Tibial artery (tissue), 4 donors: ENCODE results near the gene STAM2.
"Not testable (repeated sequence)": the region's sequence is repeated elsewhere in the genome, so short reads cannot be mapped to it uniquely, and the experiment has no call there.

Experiments
- DNase-seq, 2 donors: peaks; one replicate each; pipeline ENCODE4 v3.0.0-alpha.2; 2019
- H3K27ac ChIP-seq, 2 donors: fragments of 200-600 bp; sonication (generic) in 1 of 2; 1 replicate in 1 of 2; 2 replicates in 1 of 2; pipeline ENCODE4 v1.5.1; 2018 to 2019; ENCODE audit warnings: mild to moderate bottlenecking in 1 of 2
- H3K27me3 ChIP-seq, 2 donors: fragments of 200-600 bp; sonication (generic) in 1 of 2; one replicate each; pipeline versions ENCODE4 v1.5.1 to v1.6.0; 2016 to 2019
- H3K36me3 ChIP-seq, 3 donors: fragments of 200-600 bp; sonication (generic) in 2 of 3; one replicate each; pipeline ENCODE4 v1.5.1; 2016 to 2019; ENCODE audit warnings: mild to moderate bottlenecking in 2 of 3
- H3K4me1 ChIP-seq, 4 donors: fragments of 200-600 bp; sonication (generic) in 2 of 4; 1 replicate in 3 of 4; 2 replicates in 1 of 4; pipeline ENCODE4 v1.5.1; 2016 to 2019
- H3K4me3 ChIP-seq, 2 donors: fragments of 200-600 bp; sonication (generic) in 1 of 2; 1 replicate in 1 of 2; 2 replicates in 1 of 2; pipeline ENCODE4 v1.5.1; 2018 to 2019; ENCODE audit warnings: mild to moderate bottlenecking in 2 of 2
- H3K9me3 ChIP-seq, 3 donors: fragments of 200-600 bp; sonication (generic) in 1 of 3; one replicate each; pipeline ENCODE4 v1.5.1; 2016 to 2019
- intact Hi-C: fragments of 100-400 bp; cut with DNase I; formaldehyde crosslinking; loops from one replicate; pipeline ENCODE4 v1.15.0; 2023; ENCODE audit warnings: low total_unique reads
- TF ChIP-seq, protein P1 (sequence below), 2 experiments: fragments of 200-600 bp in 1 of 2; fragments of 450-650 bp in 1 of 2; IDR thresholded peaks; one replicate each; pipeline ENCODE4 v1.5.1; 2017 to 2019; ENCODE audit warnings: antibody characterized with exemption in 2 of 2, mild to moderate bottlenecking in 1 of 2, moderate library complexity in 1 of 2

Gene STAM2

DNA sequence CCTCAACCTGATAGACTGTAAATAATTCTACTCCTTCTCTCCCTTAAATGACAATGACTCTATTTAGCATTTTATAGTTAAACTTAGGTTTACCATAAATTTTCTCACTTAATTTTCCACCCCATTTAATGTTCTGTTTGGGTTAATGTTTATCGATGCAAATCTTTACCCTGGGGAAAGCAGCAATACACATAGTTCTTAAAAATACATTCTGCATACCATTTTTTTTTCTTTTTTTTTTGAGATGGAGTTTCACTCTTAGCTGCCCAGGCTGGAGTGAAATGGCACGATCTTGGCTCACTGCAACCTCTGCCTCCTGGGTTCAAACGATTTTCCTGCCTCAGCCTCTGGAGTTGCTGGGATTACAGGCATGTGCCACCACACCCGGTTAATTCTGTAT, 14.0 kb downstream of the STAM2 start:
- TF ChIP-seq, protein P1, sequence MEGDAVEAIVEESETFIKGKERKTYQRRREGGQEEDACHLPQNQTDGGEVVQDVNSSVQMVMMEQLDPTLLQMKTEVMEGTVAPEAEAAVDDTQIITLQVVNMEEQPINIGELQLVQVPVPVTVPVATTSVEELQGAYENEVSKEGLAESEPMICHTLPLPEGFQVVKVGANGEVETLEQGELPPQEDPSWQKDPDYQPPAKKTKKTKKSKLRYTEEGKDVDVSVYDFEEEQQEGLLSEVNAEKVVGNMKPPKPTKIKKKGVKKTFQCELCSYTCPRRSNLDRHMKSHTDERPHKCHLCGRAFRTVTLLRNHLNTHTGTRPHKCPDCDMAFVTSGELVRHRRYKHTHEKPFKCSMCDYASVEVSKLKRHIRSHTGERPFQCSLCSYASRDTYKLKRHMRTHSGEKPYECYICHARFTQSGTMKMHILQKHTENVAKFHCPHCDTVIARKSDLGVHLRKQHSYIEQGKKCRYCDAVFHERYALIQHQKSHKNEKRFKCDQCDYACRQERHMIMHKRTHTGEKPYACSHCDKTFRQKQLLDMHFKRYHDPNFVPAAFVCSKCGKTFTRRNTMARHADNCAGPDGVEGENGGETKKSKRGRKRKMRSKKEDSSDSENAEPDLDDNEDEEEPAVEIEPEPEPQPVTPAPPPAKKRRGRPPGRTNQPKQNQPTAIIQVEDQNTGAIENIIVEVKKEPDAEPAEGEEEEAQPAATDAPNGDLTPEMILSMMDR (IDR thresholded peaks at IDR 0.05) = no peak
- no peaks in the 10 kb centered on the region for H3K36me3 ChIP-seq
- no peaks in the 10 kb centered on the region for H3K9me3 ChIP-seq
- no peak for DNase-seq
- intact Hi-C loops = no loop called here
- peaks cover 0 to 36% (median 4%) of the 10 kb centered on the region in 4 donors for H3K4me1 ChIP-seq
- H3K4me3 ChIP-seq = no peak overlapping the region
- H3K27me3 ChIP-seq = no peaks in the 10 kb centered on the region
- no peak overlapping the region for H3K27ac ChIP-seq

DNA sequence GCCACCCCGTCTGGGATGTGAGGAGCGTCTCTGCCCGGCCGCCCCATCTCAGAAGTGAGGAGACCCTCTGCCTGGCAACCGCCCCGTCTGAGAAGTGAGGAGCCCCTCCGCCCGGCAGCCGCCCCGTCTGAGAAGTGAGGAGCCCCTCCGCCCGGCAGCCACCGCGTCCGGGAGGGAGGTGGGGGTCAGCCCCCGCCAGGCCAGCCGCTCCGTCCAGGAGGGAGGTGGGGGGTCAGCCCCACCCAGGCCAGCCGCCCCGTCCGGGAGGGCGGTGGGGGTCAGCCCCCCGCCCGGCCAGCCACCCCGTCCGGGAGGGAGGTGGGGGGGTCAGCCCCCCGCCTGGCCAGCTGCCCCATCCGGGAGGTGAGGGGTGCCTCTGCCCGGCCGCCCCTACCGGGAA, 15.2 kb downstream of the STAM2 start:
- peaks cover 0 to 30% (median 4%) of the 10 kb centered on the region in 4 donors for H3K4me1 ChIP-seq
- H3K27ac ChIP-seq, H3K4me3 ChIP-seq, H3K36me3 ChIP-seq, intact Hi-C loops, H3K9me3 ChIP-seq, H3K27me3 ChIP-seq, DNase-seq: not testable (repeated sequence)

DNA sequence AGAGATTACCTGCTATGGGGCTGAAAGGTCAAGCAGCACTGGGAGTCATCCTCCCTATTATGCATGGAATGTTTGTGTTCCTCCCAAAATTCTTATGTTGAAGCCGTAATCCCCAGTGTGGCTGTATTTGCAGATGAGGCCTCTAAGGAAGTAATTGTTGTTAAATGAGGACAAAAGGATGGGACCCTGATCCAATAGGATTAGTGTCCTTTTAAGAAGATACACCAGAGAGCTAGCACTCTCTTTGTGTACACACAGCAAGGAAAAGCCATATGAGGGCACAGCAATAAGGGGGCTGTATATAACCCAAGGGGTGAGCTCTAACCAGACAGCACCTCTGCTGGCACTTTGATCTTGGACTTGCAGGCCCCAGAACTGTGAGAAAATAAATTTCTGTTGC, 18.3 kb downstream of the STAM2 start:
- Histone ChIP-seq H3K36me3 (no peaks in the 10 kb centered on the region), H3K27me3 (no peaks in the 10 kb centered on the region), H3K27ac (no peak overlapping the region), H3K4me3 (no peak overlapping the region), H3K4me1 (peaks cover 0 to 19% (median 0%) of the 10 kb centered on the region in 4 donors), H3K9me3 (no peaks in the 10 kb centered on the region)
- DNase-seq = no peak
- intact Hi-C loops = no loop called here
- TF ChIP-seq, protein P1 (IDR thresholded peaks at IDR 0.05) = no peak

DNA sequence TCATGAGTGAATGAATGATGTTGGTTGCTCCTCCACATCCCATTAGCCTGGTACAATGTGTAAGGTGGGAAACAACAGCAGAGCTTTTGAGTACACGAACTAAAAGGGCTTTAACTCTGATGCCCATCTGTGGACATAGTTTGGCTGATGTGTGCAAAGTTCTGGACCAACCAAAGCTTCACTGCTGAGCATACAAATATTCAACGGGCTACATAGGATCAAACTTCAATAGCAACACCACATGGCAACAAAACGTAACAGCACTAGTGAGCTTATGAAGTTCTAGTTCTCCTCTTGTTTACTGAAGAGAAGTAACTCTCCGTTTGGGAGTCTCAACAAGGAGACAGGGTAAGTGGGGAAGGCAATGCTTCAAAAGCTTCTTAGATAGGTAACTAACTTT, 20.4 kb downstream of the STAM2 start:
- Histone ChIP-seq H3K9me3 (no peaks in the 10 kb centered on the region), H3K36me3 (no peaks in the 10 kb centered on the region), H3K27ac (no peak overlapping the region), H3K4me3 (no peak overlapping the region), H3K27me3 (no peaks in the 10 kb centered on the region), H3K4me1 (peaks cover 0 to 13% (median 0%) of the 10 kb centered on the region in 4 donors)
- no peak for DNase-seq
- TF ChIP-seq, protein P1 (IDR thresholded peaks at IDR 0.05) = no peak
- intact Hi-C loops = no loop called here

DNA sequence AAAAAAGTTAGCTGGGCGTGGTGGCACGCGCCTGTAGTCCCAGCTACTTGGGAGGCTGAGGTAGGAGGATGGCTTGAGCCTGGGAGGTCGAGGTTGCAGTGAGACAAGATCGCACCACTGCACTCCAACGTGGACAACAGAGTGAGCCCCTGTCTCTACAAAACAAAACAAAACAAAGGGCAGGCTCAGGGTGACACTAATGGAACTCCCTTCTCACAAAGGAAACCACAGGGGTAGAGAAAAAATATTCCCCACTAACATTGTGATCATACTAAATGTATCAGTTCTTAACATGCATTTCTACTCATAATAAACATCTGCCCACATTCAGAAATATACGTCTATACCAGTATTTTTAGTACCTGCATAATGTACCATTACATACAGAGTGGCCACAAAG, 21.1 kb downstream of the STAM2 start:
- DNase-seq = no peak
- H3K9me3 ChIP-seq = no peaks in the 10 kb centered on the region
- intact Hi-C loops = no loop called here
- H3K4me1 ChIP-seq = peaks cover 0 to 13% (median 0%) of the 10 kb centered on the region in 4 donors
- no peak overlapping the region for H3K27ac ChIP-seq
- no peak overlapping the region for H3K4me3 ChIP-seq
- TF ChIP-seq, protein P1 (IDR thresholded peaks at IDR 0.05) = no peak
- H3K27me3 ChIP-seq = no peaks in the 10 kb centered on the region
- H3K36me3 ChIP-seq = no peaks in the 10 kb centered on the region

DNA sequence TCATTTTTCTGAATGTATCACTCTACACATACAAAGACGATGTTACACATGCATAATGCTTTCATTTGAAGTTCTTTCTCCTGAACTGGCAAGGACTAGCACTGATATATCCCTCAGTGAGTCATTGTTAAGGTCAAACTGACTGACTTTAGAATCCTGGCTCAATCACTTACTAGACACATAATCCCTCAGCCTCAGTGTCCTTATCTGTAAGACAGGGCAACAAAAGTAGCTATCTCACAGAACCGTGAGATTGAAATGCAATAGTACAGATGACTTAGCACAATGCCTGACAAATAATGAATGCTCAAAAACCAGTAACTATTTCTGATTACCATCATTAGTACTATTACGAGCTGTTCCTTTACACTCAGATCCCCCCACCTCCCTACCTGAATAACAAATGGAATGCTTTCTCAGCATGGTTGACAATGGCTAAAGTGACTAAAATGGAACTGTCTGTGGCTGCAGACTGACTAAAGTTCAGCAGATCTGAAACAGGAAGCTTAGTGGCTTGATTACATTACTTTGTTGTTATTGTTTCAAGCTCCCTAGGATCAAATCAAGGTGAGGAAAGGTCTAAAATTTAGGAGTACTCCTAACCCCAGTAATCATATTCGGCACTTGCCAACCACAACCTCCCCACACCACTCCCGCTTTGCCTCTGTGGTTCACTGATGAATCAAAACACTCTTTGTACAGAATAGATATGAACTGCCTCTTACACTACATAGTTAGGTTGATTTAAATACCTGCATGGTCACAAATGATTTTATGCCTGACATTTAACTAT, 40.9 kb downstream of the STAM2 start:
- H3K36me3 ChIP-seq = peaks cover 12 to 22% (median 14%) of the 10 kb centered on the region in 3 donors
- no peaks in the 10 kb centered on the region for H3K4me1 ChIP-seq
- no peak overlapping the region for H3K4me3 ChIP-seq
- TF ChIP-seq, protein P1 (IDR thresholded peaks at IDR 0.05) = no peak
- intact Hi-C loops = no loop called here
- no peak overlapping the region for H3K27ac ChIP-seq
- H3K9me3 ChIP-seq = no peaks in the 10 kb centered on the region
- no peaks in the 10 kb centered on the region for H3K27me3 ChIP-seq
- DNase-seq = no peak
